ENCODE results near the gene TNPO3. TPM values are rescaled to one million over a fixed set of nuclear protein-coding genes. Genes with fewer than 3 reads are reported as not detected.

TNPO3 gene
- total RNA-seq, 6 experiments from 2014 or later: 38.5 to 52.5 (median 45.0) TPM

- no peaks in the 10 kb centered on the region for H3K36me3 Mint-ChIP-seq (ENCODE audit: low read depth)
- no peak overlapping the region for H3K4me3 Mint-ChIP-seq
- H3K27ac Mint-ChIP-seq: no peak overlapping the region
- H3K27me3 Mint-ChIP-seq (ENCODE audit: insufficient read depth): peaks cover 18% of the 10 kb centered on the region
- TF ChIP-seq, protein P1, sequence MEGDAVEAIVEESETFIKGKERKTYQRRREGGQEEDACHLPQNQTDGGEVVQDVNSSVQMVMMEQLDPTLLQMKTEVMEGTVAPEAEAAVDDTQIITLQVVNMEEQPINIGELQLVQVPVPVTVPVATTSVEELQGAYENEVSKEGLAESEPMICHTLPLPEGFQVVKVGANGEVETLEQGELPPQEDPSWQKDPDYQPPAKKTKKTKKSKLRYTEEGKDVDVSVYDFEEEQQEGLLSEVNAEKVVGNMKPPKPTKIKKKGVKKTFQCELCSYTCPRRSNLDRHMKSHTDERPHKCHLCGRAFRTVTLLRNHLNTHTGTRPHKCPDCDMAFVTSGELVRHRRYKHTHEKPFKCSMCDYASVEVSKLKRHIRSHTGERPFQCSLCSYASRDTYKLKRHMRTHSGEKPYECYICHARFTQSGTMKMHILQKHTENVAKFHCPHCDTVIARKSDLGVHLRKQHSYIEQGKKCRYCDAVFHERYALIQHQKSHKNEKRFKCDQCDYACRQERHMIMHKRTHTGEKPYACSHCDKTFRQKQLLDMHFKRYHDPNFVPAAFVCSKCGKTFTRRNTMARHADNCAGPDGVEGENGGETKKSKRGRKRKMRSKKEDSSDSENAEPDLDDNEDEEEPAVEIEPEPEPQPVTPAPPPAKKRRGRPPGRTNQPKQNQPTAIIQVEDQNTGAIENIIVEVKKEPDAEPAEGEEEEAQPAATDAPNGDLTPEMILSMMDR (IDR thresholded peaks at IDR 0.05): no peak
- peaks cover 13% of the 10 kb centered on the region for H3K4me1 Mint-ChIP-seq (ENCODE audit: low read depth)
- DNase-seq: no peak
- no peaks in the 10 kb centered on the region for H3K9me3 Mint-ChIP-seq
Observed at GRCh38 chr7:129089521-129090212, 34.8 kb upstream of the TNPO3 start.

DNA sequence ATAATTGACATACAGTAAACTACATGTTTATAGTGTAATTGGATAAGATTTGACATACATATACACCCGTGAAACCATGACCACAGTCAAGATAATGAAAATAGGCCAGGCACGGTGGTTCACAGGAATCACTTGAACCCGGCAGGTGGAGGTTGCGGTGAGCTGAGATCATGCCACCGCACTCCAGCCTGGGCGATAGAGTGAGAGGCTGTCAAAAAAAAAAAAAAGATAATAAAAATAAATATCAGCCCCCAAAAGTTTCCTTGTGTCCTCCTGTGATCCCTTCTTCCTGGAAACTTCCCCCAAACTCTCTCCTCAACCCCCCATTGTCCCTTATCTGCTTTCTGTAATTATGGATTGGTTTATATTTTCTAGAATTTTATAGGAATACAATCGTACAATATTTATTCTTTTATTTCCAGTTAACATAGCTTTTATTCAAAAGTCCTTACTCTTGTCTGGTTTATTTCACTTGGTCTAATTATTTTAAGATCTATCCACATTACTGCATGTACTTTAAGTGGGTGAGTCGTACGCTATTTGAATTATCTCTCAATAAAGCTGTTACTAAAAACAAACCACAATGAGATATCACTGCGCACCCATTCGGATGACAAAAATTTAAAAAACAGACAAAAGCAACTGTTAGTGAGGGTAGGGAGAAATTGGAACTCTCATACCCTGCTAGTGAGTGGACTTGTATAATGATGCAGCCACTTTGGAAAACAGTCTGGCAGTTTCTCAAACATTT lies 30.1 kb upstream of the TNPO3 start:
- Mint-ChIP-seq H3K36me3 (ENCODE audit: low read depth) (no peaks in the 10 kb centered on the region), H3K4me3 (no peak overlapping the region), H3K27ac (no peak overlapping the region), H3K9me3 (no peaks in the 10 kb centered on the region), H3K27me3 (ENCODE audit: insufficient read depth) (peaks cover 21% of the 10 kb centered on the region), H3K4me1 (ENCODE audit: low read depth) (peaks cover 6% of the 10 kb centered on the region)
- DNase-seq: no peak
- TF ChIP-seq, protein P1 (IDR thresholded peaks at IDR 0.05): no peak

- Mint-ChIP-seq H3K27ac (no peak overlapping the region), H3K9me3 (no peaks in the 10 kb centered on the region), H3K4me3 (no peak overlapping the region), H3K4me1 (ENCODE audit: low read depth) (no peaks in the 10 kb centered on the region; the same call in 1 of the 2 replicates), H3K36me3 (ENCODE audit: low read depth) (no peaks in the 10 kb centered on the region), H3K27me3 (ENCODE audit: insufficient read depth) (peaks cover 18% of the 10 kb centered on the region)
- TF ChIP-seq, protein P1 (IDR thresholded peaks at IDR 0.05): no peak
- DNase-seq: no peak
Observed at GRCh38 chr7:129083525-129083924, 28.6 kb upstream of the TNPO3 start.

DNA sequence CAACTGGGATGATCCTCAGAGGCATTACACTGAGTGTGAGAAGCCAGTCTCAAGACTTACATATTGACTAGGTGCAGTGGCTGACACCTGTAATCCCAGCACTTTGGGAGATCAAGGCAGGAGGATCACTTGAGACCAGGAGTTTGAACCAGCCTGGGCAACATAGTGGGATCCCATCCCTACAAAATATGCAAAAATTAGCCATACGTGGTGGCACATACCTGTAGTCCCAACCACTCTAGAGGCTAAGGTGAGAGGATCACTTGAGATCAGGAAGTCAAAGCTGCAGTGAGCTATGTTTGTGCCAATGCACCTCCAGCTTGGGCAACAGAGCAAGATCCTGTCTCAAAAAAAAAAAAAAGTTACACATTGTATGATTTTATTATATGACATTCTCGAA lies 23.5 kb upstream of the TNPO3 start:
- Mint-ChIP-seq H3K27me3 (ENCODE audit: insufficient read depth) (peaks cover 30% of the 10 kb centered on the region), H3K9me3 (no peaks in the 10 kb centered on the region), H3K36me3 (ENCODE audit: low read depth) (no peaks in the 10 kb centered on the region; the same call in 1 of the 2 replicates), H3K27ac (no peak overlapping the region), H3K4me1 (ENCODE audit: low read depth) (no peaks in the 10 kb centered on the region; the same call in 1 of the 2 replicates), H3K4me3 (no peak overlapping the region)
- no peak for DNase-seq
- TF ChIP-seq, protein P1 (IDR thresholded peaks at IDR 0.05): no peak

GRCh38 chr7:129076886-129077285 lies 22.0 kb upstream of the TNPO3 start:
- Mint-ChIP-seq H3K9me3 (no peaks in the 10 kb centered on the region), H3K36me3 (ENCODE audit: low read depth) (no peaks in the 10 kb centered on the region; the same call in 1 of the 2 replicates), H3K27ac (no peak overlapping the region), H3K27me3 (ENCODE audit: insufficient read depth) (peaks cover 27% of the 10 kb centered on the region), H3K4me3 (no peak overlapping the region), H3K4me1 (ENCODE audit: low read depth) (no peaks in the 10 kb centered on the region)
- TF ChIP-seq, protein P1 (IDR thresholded peaks at IDR 0.05): no peak
- no peak for DNase-seq

All from HFFc6 (cell line).